Ovary (tissue), 3 donors: Measurements from ENCODE around the gene DNAJC1.

Source experiments
- EP300 ChIP-seq: sonication (generic); formaldehyde crosslinking; IDR thresholded peaks from one replicate; pipeline ENCODE4 v1.6.1; 2017; ENCODE audit warnings: antibody characterized with exemption
- POLR2A ChIP-seq: fragments of 450-650 bp; IDR thresholded peaks from one replicate; pipeline ENCODE4 v1.6.1; 2017; ENCODE audit warnings: antibody characterized with exemption, mild to moderate bottlenecking, moderate library complexity
- TF ChIP-seq, protein P1 (sequence below), 3 donors: fragments of 450-650 bp in 2 of 3; fragments of 200-600 bp in 1 of 3; IDR thresholded peaks; one replicate each; pipeline versions ENCODE4 v1.5.1 to v1.8.0; 2016 to 2022; ENCODE audit warnings: antibody characterized with exemption in 3 of 3, mild to moderate bottlenecking in 1 of 3
- donor health status: DM: no; HTN: no; CAD: no.

DNA sequence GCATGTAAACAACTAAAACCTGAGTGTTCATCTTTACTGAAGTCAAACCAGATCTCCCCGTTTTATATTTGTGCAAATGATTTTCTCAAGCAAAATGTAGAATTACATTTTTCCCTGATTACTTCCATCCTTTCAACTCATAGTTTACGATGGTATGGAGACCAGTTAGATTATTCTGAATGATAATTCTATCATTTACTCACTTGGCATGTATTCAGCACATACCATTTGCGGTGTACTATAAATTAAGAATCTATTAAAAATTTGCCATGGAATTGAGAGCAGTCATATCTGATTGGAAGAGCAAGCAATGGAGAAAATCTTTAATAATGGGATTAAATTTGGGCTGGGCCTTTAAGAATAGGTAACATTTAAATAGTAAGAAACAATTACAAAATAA, 22.4 kb downstream of the DNAJC1 start:
- TF ChIP-seq, protein P1, sequence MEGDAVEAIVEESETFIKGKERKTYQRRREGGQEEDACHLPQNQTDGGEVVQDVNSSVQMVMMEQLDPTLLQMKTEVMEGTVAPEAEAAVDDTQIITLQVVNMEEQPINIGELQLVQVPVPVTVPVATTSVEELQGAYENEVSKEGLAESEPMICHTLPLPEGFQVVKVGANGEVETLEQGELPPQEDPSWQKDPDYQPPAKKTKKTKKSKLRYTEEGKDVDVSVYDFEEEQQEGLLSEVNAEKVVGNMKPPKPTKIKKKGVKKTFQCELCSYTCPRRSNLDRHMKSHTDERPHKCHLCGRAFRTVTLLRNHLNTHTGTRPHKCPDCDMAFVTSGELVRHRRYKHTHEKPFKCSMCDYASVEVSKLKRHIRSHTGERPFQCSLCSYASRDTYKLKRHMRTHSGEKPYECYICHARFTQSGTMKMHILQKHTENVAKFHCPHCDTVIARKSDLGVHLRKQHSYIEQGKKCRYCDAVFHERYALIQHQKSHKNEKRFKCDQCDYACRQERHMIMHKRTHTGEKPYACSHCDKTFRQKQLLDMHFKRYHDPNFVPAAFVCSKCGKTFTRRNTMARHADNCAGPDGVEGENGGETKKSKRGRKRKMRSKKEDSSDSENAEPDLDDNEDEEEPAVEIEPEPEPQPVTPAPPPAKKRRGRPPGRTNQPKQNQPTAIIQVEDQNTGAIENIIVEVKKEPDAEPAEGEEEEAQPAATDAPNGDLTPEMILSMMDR (IDR thresholded peaks at IDR 0.05) = no peak
- no peak for TF ChIP-seq POLR2A
- no peak for TF ChIP-seq EP300
